K562 (cell line): Measurements from ENCODE around the gene CLCN2. TPM values are rescaled to one million over a fixed set of nuclear protein-coding genes. Genes with fewer than 3 reads are reported as not detected.

ENCODE experiments used
- CBX5 ChIP-seq: IDR thresholded peaks from 2 replicates; pipeline ENCODE4 v1.6.1; 2014; ENCODE audit warnings: low read depth, borderline replicate concordance
- CHD4 ChIP-seq: fragments of 200-600 bp; sonication (generic); IDR thresholded peaks from 3 replicates; pipeline ENCODE4 v1.6.1; 2012; ENCODE audit warnings: low read depth, mild to moderate bottlenecking, mixed read lengths, low read length, inconsistent platforms; ENCODE audit not compliant: insufficient read depth, insufficient replicate concordance, poor library complexity, severe bottlenecking
- HNRNPK ChIP-seq: fragments of 200-400 bp; formaldehyde crosslinking; IDR thresholded peaks from one replicate; pipeline ENCODE4 v1.6.1; 2018; ENCODE audit warnings: mild to moderate bottlenecking, low read depth, low read length; ENCODE audit not compliant: poor library complexity, severe bottlenecking
- HOXB6 ChIP-seq: fragments of 250-450 bp; sonication (Bioruptor Pico); IDR thresholded peaks from 2 replicates; pipeline ENCODE4 v1.5.1; 2022; ENCODE audit warnings: mild to moderate bottlenecking, borderline replicate concordance
- PHB2 ChIP-seq: fragments of 450-650 bp; IDR thresholded peaks from 2 replicates; pipeline ENCODE4 v1.6.1; 2017; ENCODE audit warnings: low read depth
- TCF7L2 ChIP-seq: fragments of 150-350 bp; IDR thresholded peaks from 2 replicates; pipeline ENCODE4 v1.6.1; 2016; ENCODE audit warnings: low read depth, mild to moderate bottlenecking, low read length, moderate library complexity
- ZKSCAN8 ChIP-seq: fragments of 200-800 bp; sonication (Bioruptor generic); IDR thresholded peaks from 2 replicates; pipeline ENCODE4 v1.6.1; 2016; ENCODE audit warnings: missing genetic modification characterization, missing compliant biosample characterization
- ZNF197 ChIP-seq: fragments of 200-800 bp; sonication (Bioruptor generic); IDR thresholded peaks from 2 replicates; pipeline ENCODE4 v1.6.1; 2016; ENCODE audit warnings: low read depth, missing genetic modification characterization, missing compliant biosample characterization
- ZNF717 ChIP-seq: fragments of 250-450 bp; sonication (Bioruptor Pico); IDR thresholded peaks from 2 replicates; pipeline ENCODE4 v1.5.0; 2021
- ZNF76 ChIP-seq: fragments of 250-450 bp; sonication (Bioruptor Pico); IDR thresholded peaks from 2 replicates; pipeline ENCODE4 v1.4.0; 2020; ENCODE audit warnings: mild to moderate bottlenecking, moderate library complexity, borderline replicate concordance
- polyA plus RNA-seq, 8 experiments: library from polyadenylated mRNA; depleted of rRNA in 4 of 8; stranded (reverse) in 5 of 8; unstranded in 3 of 8; fragments of >200 nt; fragmentation: Nextera tagmentation in 2 of 8; fragmentation: Illumina TruSeq in 1 of 8; extraction: Ambion mirVana in 2 of 8; extraction: Trizol in 1 of 8; gene quantifications; 2 replicates each; pipeline versions ENCODE4 v1.2.1 to v1.2.3, GENCODE V29; 2011 to 2014; ENCODE audit warnings: inconsistent platforms in 1 of 8, missing spikeins in 1 of 8
- total RNA-seq, 7 experiments: library from RNA; depleted of rRNA in 6 of 7; stranded (reverse); fragments of >200 nt in 6 of 7; fragmentation: Illumina TruSeq in 2 of 7; extraction: Trizol in 2 of 7; gene quantifications; 2 replicates each; pipeline versions ENCODE4 v1.2.1 to v1.2.3, GENCODE V29; 2011 to 2021; ENCODE audit warnings: low replicate concordance in 1 of 7
- TF ChIP-seq, protein P1 (sequence below): fragments of 450-650 bp; IDR thresholded peaks from 2 replicates; pipeline ENCODE4 v1.7.0; 2016; ENCODE audit warnings: borderline replicate concordance
- TF ChIP-seq, protein P2 (sequence below): sonication (generic); formaldehyde crosslinking; IDR thresholded peaks from 2 replicates; pipeline ENCODE4 v1.8.0; 2022; ENCODE audit warnings: mild to moderate bottlenecking, missing genetic modification reagents
- TF ChIP-seq, protein P3 (sequence below): fragments of 450-650 bp; IDR thresholded peaks from 2 replicates; pipeline ENCODE4 v1.6.1; 2014; ENCODE audit warnings: low read depth, mild to moderate bottlenecking, moderate library complexity, borderline replicate concordance
- TF ChIP-seq, protein P4 (sequence below): IDR thresholded peaks from 2 replicates; pipeline ENCODE4 v1.6.1; 2011; ENCODE audit not compliant: insufficient read length; ENCODE audit errors: extremely low read depth
- TF ChIP-seq, protein P5 (sequence below): fragments of 450-650 bp; IDR thresholded peaks from 2 replicates; pipeline ENCODE4 v1.6.1; 2018; ENCODE audit warnings: mild to moderate bottlenecking, low read depth; ENCODE audit not compliant: partially characterized antibody

Gene CLCN2
- total and polyA plus RNA-seq, 9 of the 15 experiments (the other 6 are each of a cell fraction or from before 2014, with no cell fraction given): 0.10 to 14.0 (median 6.9) TPM

DNA sequence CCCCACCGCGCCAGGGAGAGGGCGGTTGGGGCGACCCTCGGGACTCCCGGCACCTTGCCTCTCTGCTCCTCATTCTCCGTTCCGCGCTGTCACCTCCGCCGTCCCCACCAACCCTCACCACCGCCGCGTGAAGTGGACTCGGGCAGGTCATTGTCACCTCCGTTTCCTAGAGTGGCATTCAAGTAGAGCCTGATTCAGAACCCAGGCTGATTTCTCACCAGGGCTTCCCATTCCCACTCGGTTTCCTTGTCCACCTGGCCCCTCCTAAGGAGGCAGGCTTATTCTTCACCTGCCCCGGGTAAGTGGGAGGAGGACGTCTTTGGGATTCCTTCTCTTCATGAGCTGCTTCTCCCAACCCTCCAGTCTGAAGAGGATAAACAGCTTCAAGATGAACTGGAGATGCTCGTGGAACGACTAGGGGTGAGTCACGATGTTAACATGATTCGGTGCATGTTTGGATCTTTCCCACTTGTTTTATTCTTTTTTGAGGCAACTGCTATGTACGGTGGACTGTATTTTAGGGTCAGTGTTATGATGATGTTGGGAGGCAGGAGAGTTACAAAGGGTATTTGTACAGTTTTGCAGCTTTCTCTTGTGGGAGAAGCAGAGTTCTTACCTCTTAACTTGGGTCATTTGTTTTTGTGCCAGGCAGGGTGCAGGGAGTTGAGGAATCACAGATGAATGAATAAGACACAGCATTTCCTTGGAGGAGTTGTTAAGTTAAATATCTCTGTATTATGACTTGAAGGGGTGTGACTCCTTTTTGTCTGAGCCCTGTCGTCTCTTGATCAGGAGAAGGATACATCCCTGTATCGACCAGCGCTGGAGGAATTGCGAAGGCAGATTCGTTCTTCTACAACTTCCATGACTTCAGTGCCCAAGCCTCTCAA lies 61.7 kb downstream of the CLCN2 start (continued):
- TF ChIP-seq, protein P1, sequence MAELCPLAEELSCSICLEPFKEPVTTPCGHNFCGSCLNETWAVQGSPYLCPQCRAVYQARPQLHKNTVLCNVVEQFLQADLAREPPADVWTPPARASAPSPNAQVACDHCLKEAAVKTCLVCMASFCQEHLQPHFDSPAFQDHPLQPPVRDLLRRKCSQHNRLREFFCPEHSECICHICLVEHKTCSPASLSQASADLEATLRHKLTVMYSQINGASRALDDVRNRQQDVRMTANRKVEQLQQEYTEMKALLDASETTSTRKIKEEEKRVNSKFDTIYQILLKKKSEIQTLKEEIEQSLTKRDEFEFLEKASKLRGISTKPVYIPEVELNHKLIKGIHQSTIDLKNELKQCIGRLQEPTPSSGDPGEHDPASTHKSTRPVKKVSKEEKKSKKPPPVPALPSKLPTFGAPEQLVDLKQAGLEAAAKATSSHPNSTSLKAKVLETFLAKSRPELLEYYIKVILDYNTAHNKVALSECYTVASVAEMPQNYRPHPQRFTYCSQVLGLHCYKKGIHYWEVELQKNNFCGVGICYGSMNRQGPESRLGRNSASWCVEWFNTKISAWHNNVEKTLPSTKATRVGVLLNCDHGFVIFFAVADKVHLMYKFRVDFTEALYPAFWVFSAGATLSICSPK: no peak
- TF ChIP-seq, protein P2, sequence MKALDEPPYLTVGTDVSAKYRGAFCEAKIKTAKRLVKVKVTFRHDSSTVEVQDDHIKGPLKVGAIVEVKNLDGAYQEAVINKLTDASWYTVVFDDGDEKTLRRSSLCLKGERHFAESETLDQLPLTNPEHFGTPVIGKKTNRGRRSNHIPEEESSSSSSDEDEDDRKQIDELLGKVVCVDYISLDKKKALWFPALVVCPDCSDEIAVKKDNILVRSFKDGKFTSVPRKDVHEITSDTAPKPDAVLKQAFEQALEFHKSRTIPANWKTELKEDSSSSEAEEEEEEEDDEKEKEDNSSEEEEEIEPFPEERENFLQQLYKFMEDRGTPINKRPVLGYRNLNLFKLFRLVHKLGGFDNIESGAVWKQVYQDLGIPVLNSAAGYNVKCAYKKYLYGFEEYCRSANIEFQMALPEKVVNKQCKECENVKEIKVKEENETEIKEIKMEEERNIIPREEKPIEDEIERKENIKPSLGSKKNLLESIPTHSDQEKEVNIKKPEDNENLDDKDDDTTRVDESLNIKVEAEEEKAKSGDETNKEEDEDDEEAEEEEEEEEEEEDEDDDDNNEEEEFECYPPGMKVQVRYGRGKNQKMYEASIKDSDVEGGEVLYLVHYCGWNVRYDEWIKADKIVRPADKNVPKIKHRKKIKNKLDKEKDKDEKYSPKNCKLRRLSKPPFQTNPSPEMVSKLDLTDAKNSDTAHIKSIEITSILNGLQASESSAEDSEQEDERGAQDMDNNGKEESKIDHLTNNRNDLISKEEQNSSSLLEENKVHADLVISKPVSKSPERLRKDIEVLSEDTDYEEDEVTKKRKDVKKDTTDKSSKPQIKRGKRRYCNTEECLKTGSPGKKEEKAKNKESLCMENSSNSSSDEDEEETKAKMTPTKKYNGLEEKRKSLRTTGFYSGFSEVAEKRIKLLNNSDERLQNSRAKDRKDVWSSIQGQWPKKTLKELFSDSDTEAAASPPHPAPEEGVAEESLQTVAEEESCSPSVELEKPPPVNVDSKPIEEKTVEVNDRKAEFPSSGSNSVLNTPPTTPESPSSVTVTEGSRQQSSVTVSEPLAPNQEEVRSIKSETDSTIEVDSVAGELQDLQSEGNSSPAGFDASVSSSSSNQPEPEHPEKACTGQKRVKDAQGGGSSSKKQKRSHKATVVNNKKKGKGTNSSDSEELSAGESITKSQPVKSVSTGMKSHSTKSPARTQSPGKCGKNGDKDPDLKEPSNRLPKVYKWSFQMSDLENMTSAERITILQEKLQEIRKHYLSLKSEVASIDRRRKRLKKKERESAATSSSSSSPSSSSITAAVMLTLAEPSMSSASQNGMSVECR: peak; percentile 80
- TF ChIP-seq, protein P3, sequence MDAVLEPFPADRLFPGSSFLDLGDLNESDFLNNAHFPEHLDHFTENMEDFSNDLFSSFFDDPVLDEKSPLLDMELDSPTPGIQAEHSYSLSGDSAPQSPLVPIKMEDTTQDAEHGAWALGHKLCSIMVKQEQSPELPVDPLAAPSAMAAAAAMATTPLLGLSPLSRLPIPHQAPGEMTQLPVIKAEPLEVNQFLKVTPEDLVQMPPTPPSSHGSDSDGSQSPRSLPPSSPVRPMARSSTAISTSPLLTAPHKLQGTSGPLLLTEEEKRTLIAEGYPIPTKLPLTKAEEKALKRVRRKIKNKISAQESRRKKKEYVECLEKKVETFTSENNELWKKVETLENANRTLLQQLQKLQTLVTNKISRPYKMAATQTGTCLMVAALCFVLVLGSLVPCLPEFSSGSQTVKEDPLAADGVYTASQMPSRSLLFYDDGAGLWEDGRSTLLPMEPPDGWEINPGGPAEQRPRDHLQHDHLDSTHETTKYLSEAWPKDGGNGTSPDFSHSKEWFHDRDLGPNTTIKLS: no peak
- TF ChIP-seq, protein P4, sequence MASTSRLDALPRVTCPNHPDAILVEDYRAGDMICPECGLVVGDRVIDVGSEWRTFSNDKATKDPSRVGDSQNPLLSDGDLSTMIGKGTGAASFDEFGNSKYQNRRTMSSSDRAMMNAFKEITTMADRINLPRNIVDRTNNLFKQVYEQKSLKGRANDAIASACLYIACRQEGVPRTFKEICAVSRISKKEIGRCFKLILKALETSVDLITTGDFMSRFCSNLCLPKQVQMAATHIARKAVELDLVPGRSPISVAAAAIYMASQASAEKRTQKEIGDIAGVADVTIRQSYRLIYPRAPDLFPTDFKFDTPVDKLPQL: no peak
- TF ChIP-seq ZNF76: 0 out of 2 replicates have a peak, but pooled peaks have one; percentile 1
- TF ChIP-seq HNRNPK: no peak
- TF ChIP-seq PHB2: no peak
- TF ChIP-seq ZNF197 (CRISPR knock-in tag): no peak
- no peak for TF ChIP-seq CBX5
- TF ChIP-seq ZKSCAN8: no peak
- TF ChIP-seq, protein P5, sequence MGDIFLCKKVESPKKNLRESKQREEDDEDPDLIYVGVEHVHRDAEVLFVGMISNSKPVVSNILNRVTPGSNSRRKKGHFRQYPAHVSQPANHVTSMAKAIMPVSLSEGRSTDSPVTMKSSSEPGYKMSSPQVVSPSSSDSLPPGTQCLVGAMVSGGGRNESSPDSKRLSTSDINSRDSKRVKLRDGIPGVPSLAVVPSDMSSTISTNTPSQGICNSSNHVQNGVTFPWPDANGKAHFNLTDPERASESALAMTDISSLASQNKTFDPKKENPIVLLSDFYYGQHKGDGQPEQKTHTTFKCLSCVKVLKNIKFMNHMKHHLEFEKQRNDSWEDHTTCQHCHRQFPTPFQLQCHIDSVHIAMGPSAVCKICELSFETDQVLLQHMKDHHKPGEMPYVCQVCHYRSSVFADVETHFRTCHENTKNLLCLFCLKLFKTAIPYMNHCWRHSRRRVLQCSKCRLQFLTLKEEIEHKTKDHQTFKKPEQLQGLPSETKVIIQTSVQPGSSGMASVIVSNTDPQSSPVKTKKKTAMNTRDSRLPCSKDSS: no peak
- TF ChIP-seq ZNF717 (CRISPR knock-in tag): no peak
- TF ChIP-seq HOXB6: no peak
- TF ChIP-seq CHD4: no peak
- no peak for TF ChIP-seq TCF7L2
